GM12864 (cell line): ENCODE data around the gene UPP2.

Experiments used
- DNase-seq: peaks from one replicate; pipeline ENCODE4 v3.0.0-alpha.2; 2011; ENCODE audit warnings: low read depth
- H3K4me3 ChIP-seq: 2 replicates; pipeline ENCODE4 v1.5.1; 2011; ENCODE audit warnings: mild to moderate bottlenecking, low read depth, low read length, control low read depth
- CTCF ChIP-seq: IDR thresholded peaks from 2 replicates; pipeline ENCODE4 v1.5.1; 2011; ENCODE audit warnings: low read depth, mild to moderate bottlenecking, moderate library complexity, low read length, control low read depth, inconsistent platforms; ENCODE audit errors: missing control alignments

UPP2 gene

GRCh38 chr2:158174956-158175355 lies 73.3 kb downstream of the UPP2 start:
- no peak overlapping the region for H3K4me3 ChIP-seq
- no peak for DNase-seq
- TF ChIP-seq CTCF = no peak

GRCh38 chr2:158178646-158179045 lies 77.0 kb downstream of the UPP2 start:
- no peak overlapping the region for H3K4me3 ChIP-seq
- DNase-seq = no peak
- TF ChIP-seq CTCF = no peak

- DNase-seq = no peak
- TF ChIP-seq CTCF = peak; percentile 31
- no peak overlapping the region for H3K4me3 ChIP-seq
Measured at GRCh38 chr2:158179660-158180059, 78.0 kb downstream of the UPP2 start.

GRCh38 chr2:158181171-158181570 lies 79.5 kb downstream of the UPP2 start:
- TF ChIP-seq CTCF = no peak
- DNase-seq = no peak
- H3K4me3 ChIP-seq = no peak overlapping the region

- TF ChIP-seq CTCF = no peak
- no peak overlapping the region for H3K4me3 ChIP-seq
- DNase-seq = no peak
Measured at GRCh38 chr2:158182676-158183295, 81.1 kb downstream of the UPP2 start.

- no peak for TF ChIP-seq CTCF
- H3K4me3 ChIP-seq = no peak overlapping the region
- DNase-seq = no peak
Measured at GRCh38 chr2:158184001-158184400, 82.3 kb downstream of the UPP2 start.
